Measurements from ENCODE around the gene ADAM8.
"Not testable (repeated sequence)": the region's sequence is repeated elsewhere in the genome, so short reads cannot be mapped to it uniquely, and the experiment has no call there.

Gene ADAM8

DNA sequence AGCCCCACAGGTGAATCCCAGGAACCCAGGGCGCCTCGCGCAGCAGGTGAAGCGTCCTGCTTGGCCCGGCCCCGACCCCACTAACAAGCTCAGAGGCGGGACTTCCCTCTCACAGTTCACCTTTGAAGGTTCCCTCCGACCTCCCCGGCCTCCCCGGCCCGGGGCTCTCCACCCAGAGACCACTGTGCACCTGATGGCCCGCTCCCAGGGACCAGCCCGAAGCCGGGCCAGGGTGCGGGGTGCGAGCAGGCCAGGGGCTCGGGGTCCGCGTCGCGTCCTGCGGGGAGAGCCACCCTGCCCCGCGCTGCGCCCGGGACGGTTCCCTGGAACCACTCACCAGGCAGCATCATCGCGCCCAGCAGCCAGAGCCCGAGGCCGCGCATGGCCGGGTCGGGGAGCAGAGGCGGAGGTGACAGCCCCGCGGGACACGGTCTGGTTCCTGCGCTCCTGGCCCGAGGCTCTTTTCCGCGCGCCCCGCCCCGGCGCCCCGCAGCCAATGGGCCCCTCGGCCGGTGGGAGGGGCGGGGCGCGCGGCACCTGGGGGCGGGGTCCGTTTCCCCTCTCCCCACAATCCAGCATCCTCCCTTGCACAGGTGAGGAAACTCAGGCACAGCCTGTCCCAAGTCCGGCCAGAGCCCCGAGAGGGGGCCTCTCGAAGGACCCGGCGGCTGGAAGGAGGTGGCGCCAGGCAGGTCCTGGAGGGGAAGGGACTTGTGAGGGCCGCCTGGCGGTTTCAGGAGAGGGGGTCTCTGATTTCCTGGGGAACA lies at the start of gene ADAM8:
Gene ADAM8, minus strand, starts transcription at position 434 of the 767 bp plus-strand sequence. Its CDS starts 51 bp downstream, at position 383.
- peak; percentile 51 for DNase-seq

DNA sequence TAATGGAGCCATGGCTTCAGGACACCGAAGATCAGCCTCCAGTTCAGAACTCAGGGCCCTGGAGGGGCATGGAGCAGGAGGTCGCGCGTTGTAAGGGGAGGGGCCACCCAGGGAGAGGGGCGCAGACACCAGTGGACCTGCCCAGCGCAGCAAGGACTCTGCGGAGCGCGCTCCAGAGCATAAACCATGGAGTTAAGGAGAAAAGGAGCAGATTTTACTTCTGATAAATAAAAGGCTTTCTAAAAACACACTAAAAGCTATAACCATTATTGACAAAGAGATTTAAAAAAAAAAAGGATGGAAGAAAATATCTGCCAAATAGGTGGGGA lies 49.5 kb upstream of the ADAM8 start:
- DNase-seq: no peak

DNA sequence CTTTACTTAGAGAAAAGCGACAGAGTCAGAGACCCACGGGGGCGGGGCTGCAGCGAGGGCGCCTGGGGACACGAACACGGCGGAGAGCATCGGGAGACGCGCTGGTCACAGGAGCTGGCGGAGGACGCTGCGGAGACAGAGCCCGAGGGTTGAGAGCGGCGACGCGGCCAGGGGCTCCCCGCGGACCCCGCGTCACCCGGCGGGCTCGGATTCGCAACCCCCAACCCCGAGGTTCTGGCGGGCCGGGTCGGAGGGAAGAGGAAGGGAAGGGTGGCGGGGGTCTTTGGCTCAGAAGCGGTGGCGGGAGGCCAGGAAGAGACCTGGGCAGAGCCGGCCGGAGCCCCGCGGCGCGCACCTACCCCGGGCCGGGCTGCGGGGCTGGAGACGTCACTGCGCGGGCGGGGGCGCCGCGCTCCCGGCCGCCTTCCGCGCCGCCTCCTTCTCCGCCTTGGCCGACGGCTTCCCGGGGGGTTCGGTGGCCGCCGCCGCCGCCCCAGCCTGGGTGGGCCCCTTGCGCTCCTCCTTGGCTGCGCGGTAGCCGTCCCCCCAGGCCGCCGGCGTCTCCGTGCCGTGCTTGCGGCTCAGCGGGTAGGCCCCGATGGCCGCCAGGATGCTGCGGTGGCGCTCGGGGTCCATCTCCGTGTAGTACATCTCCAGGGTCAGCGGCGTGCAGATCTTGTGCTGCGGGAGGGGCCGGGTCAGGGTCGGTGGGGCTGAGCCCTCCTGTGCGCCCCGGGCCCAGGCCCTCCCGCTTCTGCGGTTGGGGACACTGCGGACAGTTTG lies 49.0 kb upstream of the ADAM8 start:
- DNase-seq: peak; percentile 69

DNA sequence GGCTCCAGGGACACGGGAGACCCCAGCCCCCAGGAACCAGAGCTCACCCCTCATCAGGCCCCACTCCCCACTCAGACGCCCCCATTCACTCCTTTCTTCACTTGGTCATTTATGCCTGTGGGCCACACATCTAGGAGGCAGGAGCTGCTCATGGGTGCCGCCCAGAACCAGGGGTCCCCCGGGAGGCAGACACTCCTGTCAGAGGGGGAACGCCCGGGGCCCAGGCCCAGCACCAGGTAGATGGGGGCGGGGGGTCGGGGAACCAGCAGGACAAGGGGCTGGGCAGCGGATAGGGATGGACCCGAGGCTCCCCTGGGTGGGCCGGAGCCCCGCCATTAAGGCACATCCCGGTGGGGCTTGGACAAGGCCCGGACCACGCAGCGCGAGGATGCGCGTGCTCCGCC lies 48.2 kb upstream of the ADAM8 start:
- peak; percentile 47 for DNase-seq

DNA sequence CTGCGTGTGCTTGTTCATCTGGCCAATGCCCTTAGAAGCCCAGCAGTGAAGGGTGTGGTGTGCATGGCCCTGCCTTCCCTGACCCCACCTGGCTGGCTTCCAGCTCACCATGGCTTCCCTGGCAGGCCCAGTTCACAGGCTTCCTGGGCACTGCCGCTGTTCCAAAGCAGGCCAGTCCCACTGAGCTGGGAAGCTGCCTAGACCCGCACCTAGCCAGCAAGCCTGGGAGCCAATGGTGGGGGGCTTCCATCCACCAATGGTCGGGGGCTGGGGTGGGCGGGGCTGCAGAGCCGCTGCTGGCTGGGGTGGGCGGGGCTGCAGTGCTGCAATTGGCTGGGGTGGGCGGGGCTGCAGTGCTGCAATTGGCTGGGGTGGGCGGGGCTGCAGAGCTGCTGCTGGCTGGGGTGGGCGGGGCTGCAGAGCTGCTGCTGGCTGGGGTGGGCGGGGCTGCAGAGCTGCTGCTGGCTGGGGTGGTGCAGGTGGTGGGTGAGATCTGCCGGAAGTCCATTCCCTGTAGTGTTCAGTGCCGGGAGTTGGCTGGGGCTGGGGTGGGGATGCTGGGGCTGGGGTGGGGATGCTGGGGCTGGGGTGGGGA lies 47.6 kb upstream of the ADAM8 start:
- peak; percentile 50 for DNase-seq

DNA sequence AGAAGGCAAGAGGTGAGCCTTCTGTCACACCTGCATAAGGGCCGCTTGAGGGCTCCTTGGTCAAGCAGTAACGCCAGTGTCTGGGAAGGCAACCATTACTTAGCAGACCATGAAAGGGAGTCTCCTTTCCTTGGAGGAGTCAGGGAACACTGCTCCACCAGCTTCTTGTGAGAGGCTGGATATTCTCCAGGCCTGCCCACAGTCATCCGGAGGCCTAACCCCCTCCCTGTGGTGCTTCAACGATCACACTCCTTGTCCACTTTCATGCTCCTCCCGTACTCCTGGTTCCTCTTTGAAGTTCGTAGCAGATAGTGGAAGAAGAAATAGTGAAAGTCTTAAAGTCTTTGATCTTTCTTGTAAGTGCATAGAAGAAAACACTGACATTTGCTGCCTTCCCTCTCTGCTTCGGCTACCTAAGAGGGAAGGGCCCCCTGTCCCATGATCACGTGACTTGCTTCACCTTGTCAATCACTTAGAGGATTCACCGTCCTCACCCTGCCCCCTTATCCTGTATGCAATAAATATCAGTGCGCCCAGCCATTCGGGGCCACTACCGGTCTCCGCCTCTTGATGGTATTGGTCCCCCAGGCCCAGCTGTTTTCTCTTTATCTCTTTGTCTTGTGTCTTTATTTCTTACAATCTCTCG lies 45.5 kb upstream of the ADAM8 start:
- DNase-seq: not testable (repeated sequence)

DNA sequence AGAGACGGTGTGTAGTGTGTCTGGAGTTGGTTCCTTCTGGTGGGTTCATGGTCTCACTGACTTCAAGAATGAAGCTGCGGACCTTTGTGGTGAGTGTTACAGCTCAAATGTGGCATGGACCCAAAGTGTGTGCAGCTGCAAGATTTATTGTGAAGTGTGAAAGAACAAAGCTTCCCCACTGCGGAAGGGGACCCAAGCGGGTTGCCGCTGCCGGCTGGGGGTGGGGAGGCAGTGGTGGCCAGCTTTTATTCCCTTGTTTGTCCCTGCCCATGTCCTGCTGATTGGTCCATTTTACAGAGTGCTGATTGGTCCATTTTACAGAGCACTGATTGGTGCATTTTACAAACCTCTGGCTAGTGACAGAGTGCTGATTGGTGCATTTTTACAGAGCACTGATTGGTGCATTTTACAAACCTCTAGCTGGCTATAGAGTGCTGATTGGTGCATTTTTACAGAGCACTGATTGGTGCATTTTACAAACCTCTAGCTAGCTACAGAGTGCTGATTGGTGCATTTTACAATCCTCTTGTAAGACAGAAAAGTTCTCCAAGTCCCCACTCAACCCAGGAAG lies 44.3 kb upstream of the ADAM8 start:
- DNase-seq: not testable (repeated sequence)

DNA sequence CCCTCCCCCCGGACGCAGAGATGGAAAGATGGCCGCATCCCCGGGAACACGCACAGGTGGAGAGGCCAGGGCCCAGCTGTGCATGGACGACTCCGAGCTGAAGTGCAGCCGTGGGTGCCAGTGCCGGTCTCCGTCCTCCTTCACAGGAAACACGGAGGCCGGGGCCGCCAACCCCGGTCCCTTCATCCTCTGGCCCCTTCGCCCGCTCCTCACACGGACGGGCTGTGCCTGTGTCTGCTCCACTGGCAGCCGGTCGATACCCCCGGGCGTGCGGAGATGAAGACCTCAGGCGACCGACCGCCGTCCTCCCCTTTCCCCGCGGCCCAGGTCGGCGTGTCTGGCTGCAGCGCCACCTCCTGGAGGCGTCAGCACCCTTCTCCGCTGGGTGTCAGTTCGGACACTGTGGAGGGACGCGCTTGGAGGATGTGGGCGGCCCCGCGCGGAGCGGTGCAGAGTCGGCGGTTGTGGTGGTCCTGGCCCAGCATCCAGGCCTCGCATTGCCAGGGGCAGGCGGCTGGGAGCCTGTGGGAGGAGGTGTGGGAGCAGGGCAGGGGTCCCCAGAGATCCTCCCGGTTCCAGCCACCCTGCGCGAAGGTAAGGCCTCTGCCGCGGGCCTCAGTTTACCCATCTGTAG lies 41.9 kb upstream of the ADAM8 start:
- DNase-seq: peak; percentile 94

DNA sequence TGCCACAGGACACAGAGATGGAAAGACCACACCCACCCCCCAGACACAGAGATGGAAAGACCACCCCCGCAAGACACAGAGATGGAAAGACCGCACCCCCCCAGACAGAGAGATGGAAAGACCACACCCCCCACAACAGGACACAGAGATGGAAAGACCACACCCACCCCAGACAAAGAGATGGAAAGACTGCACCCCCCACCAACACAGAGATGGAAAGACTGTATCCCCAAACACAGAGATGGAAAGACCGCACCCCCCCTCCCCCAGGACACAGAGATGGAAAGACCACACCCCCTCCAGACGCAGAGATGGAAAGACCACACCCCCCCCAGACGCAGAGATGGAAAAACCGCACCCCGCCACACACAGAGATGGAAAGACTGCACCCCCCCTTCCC lies 40.1 kb upstream of the ADAM8 start:
- no peak for DNase-seq

DNA sequence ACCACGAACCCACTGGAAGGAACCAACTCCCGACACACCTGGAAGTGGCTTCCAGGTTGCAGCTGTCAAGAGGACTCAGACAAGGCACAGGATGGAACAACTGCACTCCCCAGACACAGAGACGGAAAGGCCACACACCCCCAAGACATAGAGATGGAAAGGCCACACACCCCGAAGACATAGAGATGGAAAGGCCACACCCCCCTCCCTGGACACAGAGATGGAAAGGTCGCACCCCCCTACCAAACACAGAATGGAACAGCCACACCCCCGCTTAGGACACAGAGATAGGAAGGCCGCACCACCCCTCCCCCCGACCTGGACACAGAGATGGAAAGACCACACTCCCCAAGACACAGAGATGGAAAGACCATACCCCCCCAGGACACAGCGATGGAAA lies 39.6 kb upstream of the ADAM8 start:
- DNase-seq: no peak

DNA sequence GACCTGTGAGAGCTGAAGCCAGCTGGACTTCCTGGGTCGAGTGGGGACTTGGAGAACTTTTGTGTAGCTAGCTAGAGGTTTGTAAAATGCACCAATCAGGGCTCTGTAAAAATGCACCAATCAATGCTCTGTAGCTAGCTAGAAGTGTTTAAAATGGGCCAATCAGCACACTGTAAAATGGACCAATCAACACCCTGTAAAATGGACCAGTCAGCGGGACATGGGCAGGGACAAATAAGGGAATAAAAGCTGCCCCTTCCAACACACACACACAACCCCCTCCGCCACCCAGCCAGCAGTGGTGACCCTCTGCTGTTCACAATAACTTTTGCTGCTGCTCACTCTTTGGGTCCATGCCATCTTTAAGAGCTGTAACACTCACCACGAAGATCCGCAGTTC lies 39.2 kb upstream of the ADAM8 start:
- no peak for DNase-seq

DNA sequence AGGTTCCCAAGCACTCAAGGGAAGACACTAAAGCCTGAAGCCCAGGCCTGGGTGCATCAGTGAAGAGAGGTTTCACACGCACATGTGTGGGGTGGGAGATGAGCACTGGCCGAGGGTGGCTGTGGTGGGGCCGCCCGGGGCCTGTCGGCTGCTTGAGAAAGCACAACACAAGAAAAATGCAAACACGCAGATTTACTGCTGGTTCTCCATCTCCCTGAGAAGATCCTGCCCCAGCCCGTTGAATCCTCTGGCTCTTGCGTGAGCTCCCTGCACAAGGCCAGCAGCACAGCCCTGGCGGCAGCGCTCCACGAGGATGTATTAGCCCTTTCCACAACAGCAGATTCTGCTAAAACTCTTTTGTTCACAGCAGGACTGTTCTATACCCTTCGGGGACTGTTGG lies 38.2 kb upstream of the ADAM8 start:
- no peak for DNase-seq

DNA sequence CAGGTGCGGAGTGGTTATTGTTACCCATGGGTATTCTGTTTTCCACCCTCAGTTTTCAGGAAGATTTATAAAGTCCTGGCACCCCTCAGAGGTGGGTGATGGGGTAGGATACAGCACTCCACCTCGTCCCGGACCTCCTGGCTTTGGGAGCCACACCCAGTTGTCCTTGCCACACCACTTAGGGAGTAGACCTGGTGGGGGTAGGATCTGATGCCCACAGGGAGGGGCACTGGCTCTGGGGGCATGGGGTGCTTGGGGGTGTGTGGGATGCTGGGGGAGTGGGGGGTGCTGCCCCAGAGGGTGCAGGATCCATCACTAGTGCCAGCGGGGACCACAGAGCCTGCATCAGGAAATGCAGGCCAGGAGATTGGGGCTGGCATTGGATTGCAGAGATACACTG lies 36.5 kb upstream of the ADAM8 start:
- no peak for DNase-seq

DNA sequence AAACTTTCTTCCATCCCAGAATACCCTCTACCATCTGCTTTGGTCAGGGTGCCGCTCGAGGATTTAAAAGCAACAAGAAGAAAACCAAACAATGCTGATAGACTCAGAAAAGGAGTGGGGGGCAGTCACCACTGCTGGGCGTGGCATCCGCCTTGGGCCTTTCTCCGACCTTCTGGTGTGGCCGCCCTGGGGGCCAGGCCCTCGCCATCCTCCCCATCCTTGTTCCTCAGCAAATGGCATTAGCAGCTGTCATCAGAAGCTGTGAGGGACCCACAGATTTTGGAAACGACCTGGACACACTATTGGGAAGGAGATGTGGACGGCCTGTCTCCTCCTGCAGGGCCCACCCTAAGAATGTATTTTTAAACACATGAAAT lies 36.1 kb upstream of the ADAM8 start:
- no peak for DNase-seq

DNA sequence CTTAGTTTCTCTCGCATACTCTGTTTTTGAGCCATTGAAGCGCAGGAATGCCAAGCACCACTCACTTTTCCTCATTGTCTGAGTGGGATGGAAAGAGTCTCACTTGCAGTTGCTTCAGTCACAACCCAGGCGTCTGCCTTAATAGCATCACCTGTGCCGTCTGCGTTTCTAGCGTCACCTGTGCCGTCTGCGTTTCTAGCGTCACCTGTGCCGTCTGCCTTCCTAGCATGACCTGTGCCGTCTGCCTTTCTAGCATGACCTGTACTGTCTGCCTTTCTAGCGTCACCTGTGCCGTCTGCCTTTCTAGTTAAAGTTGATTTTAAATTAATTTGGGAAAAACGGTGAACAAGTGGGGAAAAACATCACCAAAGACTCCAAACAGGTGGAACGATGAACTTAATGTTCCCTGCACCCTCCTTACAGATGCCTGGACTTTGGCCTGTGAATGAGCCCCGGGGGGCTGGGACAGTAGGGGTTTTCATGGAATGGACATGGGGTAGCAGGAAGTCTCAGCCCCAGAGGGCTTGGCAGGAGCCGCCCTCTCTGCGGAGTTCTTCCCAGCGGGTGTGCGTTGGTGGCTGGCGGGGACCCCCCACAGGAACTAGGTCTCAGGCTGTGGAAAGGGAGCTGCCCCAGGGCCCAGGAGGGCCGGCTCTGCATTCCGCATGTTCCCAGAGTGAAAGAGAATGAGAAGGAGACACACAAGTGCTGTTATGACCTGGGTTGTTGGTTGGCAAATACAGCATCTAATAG lies 35.5 kb upstream of the ADAM8 start:
- DNase-seq: no peak

DNA sequence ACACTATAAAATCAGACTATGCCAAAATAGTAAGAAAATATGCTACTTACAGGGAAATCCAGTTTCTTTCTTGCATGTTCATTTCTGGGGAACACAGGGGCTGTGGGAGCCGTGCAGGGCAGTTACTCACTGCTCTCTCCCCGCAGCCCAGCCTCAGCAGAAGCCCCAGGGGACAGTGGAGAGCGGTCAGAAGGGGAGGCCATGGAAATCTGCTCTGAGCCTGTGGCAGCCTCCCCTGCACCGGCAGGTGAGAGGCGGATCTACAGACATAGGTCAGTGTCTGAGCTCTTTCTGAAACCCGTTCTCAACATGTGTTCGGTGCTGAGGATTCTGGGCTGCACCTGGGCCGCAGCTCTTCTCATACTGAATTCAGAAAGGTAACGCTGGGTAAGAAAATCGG lies 34.9 kb upstream of the ADAM8 start:
- DNase-seq: no peak

DNA sequence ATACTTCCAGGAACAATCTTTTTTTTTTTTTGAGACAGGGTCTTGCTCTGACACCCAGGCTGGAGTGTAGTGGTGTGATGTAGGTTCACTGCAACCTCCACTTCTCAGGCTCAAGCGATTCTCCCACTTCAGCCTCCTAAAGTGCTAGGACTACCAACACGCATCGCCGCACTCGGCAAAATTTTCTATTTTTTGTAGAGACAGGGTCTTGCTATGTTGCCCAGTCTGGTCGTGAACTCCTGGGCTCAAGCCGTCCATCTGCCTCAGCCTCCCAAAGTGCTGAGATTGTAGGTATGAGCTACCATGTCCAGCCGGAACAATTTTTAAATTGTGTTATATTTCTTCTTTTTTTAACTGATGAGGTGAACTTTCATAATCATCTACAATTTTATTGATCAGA lies 34.1 kb upstream of the ADAM8 start:
- no peak for DNase-seq

DNA sequence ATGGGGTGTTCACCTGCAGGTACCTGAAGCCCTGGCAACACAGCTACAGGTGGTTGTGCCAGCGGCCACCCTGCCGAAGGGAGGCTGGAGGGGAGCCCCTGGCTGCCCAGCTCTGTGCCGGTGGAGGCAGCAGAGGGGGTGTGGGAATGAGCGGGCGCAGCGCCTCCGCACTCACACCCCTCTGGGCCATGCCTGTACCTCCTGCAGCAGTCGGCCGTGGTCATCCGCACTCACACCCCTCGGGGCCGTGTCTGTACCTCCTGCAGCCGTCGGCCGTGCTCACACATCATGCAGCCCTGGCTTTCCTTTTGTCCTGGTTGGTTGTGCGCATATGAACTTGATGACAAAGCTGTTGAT lies 33.7 kb upstream of the ADAM8 start:
- DNase-seq: no peak

DNA sequence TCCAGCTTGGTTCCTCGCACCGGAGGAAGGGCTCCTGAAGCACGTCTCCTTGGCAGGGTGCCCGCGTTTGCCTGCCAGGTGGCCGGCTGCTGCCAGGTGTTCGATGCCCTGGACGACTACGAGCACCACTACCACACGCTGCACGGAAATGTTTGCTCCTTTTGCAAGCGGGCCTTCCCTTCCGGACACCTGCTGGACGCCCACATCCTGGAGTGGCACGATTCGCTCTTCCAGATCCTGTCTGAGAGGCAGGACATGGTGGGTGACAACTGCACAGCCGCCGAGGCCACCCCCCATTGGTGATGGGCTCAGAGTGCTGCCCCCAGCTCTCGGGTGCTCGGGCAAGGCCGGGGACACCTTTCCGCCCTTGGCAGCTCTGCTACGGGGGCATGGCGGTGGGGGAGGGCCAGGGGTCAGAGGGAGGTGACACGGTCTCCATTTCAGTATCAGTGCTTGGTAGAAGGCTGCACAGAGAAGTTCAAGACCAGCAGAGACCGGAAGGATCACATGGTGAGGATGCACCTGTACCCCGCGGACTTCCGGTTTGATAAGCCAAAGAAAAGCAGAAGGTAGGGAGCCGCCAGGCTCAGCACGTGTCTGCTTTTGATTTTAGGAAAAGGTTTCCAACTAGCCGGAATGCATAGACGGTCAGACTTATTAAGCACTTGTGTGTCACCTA lies 33.2 kb upstream of the ADAM8 start:
- DNase-seq: no peak

DNA sequence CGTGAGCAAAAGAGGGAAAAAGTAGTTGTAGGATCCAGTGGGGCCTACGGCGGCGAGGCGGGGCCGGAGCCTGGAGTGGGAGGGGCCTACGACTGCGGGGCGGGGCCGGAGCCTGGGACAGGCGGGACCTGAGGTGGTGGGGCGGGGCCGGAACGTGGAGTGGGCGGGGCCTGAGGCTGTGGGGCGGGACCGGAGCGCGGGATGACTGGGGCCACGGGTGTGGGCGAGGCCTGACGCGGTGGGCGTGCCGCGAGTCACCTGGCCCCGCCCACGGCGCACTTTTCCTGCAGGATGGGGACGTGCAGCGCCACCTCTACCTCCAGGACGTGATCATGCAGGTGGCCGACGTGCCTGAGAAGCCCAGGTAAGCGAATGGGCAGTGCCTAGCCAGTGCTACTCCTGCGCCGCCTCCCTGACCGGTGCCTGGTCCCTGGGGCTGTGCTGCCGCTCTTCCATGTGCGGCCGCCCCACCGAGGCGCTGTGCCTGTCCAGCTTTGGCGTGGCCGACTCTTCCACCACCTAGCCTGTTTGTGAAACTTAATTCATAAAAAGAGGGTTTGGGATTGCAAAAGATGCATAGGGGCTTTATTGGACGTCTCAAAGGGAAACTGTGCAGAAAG lies 32.5 kb upstream of the ADAM8 start:
- DNase-seq: no peak

Data from retina (tissue), 1 donor.